GM23338 (cell line): ENCODE results near the gene CDC42EP2. TPM values are rescaled to one million over a fixed set of nuclear protein-coding genes. Genes with fewer than 3 reads are reported as not detected.

Experiments
- ATAC-seq: fragments of 200-7000 bp; cut with Tn5 transposase; 3 replicates; pipeline ENCODE4 v1.9.1; 2020
- DNase-seq: peaks from one replicate; pipeline ENCODE4 v3.0.0-alpha.2; 2015; ENCODE audit warnings: low spot score
- H2AFZ ChIP-seq: fragments of 200-600 bp; sonication (generic); 2 replicates; pipeline ENCODE4 v1.8.0; 2016; ENCODE audit warnings: antibody characterized with exemption, mild to moderate bottlenecking, moderate library complexity
- H3F3A ChIP-seq: fragments of 200-600 bp; sonication (generic); replicated peaks from 2 replicates; pipeline ENCODE4 v1.8.0; 2017; ENCODE audit warnings: antibody characterized with exemption, mixed run types, low read depth
- H3K27ac ChIP-seq: fragments of 200-600 bp; sonication (generic); 2 replicates; pipeline ENCODE4 v1.6.1; 2016; ENCODE audit warnings: low read depth
- H3K27me3 ChIP-seq: fragments of 200-600 bp; sonication (generic); 2 replicates; pipeline ENCODE4 v1.8.0; 2016; ENCODE audit warnings: mild to moderate bottlenecking, mixed run types, moderate library complexity; ENCODE audit not compliant: insufficient read depth
- H3K36me3 ChIP-seq: fragments of 200-600 bp; sonication (generic); 2 replicates; pipeline ENCODE4 v1.8.0; 2016; ENCODE audit warnings: mild to moderate bottlenecking; ENCODE audit not compliant: insufficient read depth
- H3K4me1 ChIP-seq: fragments of 200-600 bp; sonication (generic); 2 replicates; pipeline ENCODE4 v1.8.0; 2016; ENCODE audit warnings: mild to moderate bottlenecking, moderate library complexity; ENCODE audit not compliant: insufficient read depth
- H3K4me2 ChIP-seq: fragments of 200-600 bp; sonication (generic); 2 replicates; pipeline ENCODE4 v1.7.1; 2017; ENCODE audit warnings: mixed run types
- H3K4me3 ChIP-seq: fragments of 200-600 bp; sonication (generic); 2 replicates; pipeline ENCODE4 v1.6.1; 2016; ENCODE audit warnings: mixed run types
- H3K79me2 ChIP-seq: fragments of 200-600 bp; sonication (generic); replicated peaks from 2 replicates; pipeline ENCODE4 v1.8.0; 2017; ENCODE audit warnings: mild to moderate bottlenecking; ENCODE audit not compliant: insufficient read depth
- H3K9me2 ChIP-seq: fragments of 200-600 bp; sonication (generic); 2 replicates; pipeline ENCODE4 v1.8.0; 2017; ENCODE audit not compliant: insufficient read depth
- H4K20me1 ChIP-seq: fragments of 200-600 bp; sonication (generic); replicated peaks from 2 replicates; pipeline ENCODE4 v1.8.0; 2017; ENCODE audit warnings: mild to moderate bottlenecking; ENCODE audit not compliant: insufficient read depth
- H3K27ac Mint-ChIP-seq: 2 replicates; pipeline ENCODE4 v1.8.0; 2020; ENCODE audit warnings: inconsistent platforms, mild to moderate bottlenecking, moderate library complexity, mixed read lengths
- H3K27me3 Mint-ChIP-seq: 3 replicates; pipeline ENCODE4 v1.8.0; 2022; ENCODE audit warnings: low read depth, mild to moderate bottlenecking, moderate library complexity, mixed read lengths, inconsistent platforms; ENCODE audit not compliant: insufficient read depth, poor library complexity
- H3K36me3 Mint-ChIP-seq: 3 replicates; pipeline ENCODE4 v1.8.0; 2021; ENCODE audit warnings: low read depth, mild to moderate bottlenecking, inconsistent platforms, moderate library complexity, mixed read lengths
- H3K4me1 Mint-ChIP-seq: 3 replicates; pipeline ENCODE4 v1.8.0; 2020; ENCODE audit warnings: mild to moderate bottlenecking, inconsistent platforms, mixed read lengths
- H3K4me3 Mint-ChIP-seq: 3 replicates; pipeline ENCODE4 v1.8.0; 2021; ENCODE audit warnings: moderate library complexity, mild to moderate bottlenecking, inconsistent platforms, mixed read lengths
- H3K9me3 Mint-ChIP-seq: 3 replicates; pipeline ENCODE4 v1.8.0; 2020; ENCODE audit warnings: moderate library complexity, mild to moderate bottlenecking, inconsistent platforms, mixed read lengths
- CREB1 ChIP-seq: fragments of 250-450 bp; sonication (Bioruptor Pico); IDR thresholded peaks from 2 replicates; pipeline ENCODE4 v1.5.0; 2020; ENCODE audit warnings: low read depth, mild to moderate bottlenecking, moderate library complexity
- CTCF ChIP-seq, 2 experiments: fragments of 200-600 bp in 1 of 2; sonication (generic) in 1 of 2; conservative IDR thresholded peaks; 2 replicates each; pipeline versions ENCODE4 v1.5.1 to v1.6.1; 2016 to 2017; ENCODE audit warnings: antibody characterized with exemption in 2 of 2, low read depth in 2 of 2, mild to moderate bottlenecking in 2 of 2, moderate library complexity in 1 of 2
- ETS1 ChIP-seq: IDR thresholded peaks from 2 replicates; pipeline ENCODE4 v1.6.1; 2016; ENCODE audit warnings: antibody characterized with exemption
- EZH2 ChIP-seq: fragments of 200-600 bp; sonication (generic); IDR thresholded peaks from one replicate; pipeline ENCODE4 v1.8.0; 2017; ENCODE audit warnings: antibody characterized with exemption, mild to moderate bottlenecking, low read depth; ENCODE audit not compliant: unreplicated experiment
- EZH2phosphoT487 ChIP-seq: fragments of 200-600 bp; sonication (generic); IDR thresholded peaks from one replicate; pipeline ENCODE4 v1.8.1; 2018; ENCODE audit warnings: antibody characterized with exemption; ENCODE audit not compliant: unreplicated experiment
- JUNB ChIP-seq: IDR thresholded peaks from one replicate; pipeline ENCODE4 v1.6.1; 2016; ENCODE audit warnings: antibody characterized with exemption; ENCODE audit not compliant: unreplicated experiment
- NANOG ChIP-seq: IDR thresholded peaks from 2 replicates; pipeline ENCODE4 v1.6.1; 2016; ENCODE audit warnings: antibody characterized with exemption, borderline replicate concordance
- POLR2AphosphoS5 ChIP-seq: IDR thresholded peaks from 2 replicates; pipeline ENCODE4 v1.6.1; 2016; ENCODE audit warnings: antibody characterized with exemption, low read depth
- REST ChIP-seq: IDR thresholded peaks from one replicate; pipeline ENCODE4 v1.6.1; 2018; ENCODE audit warnings: antibody characterized with exemption; ENCODE audit not compliant: unreplicated experiment
- STAT1 ChIP-seq: IDR thresholded peaks from one replicate; pipeline ENCODE4 v1.6.1; 2016; ENCODE audit warnings: antibody characterized with exemption; ENCODE audit not compliant: unreplicated experiment
- ZNF114 ChIP-seq: fragments of 250-450 bp; sonication (Bioruptor Pico); IDR thresholded peaks from 2 replicates; pipeline ENCODE4 v1.5.0; 2020; ENCODE audit warnings: mild to moderate bottlenecking, moderate library complexity
- ZNF331 ChIP-seq: fragments of 250-450 bp; sonication (Bioruptor Pico); IDR thresholded peaks from 2 replicates; pipeline ENCODE4 v1.5.0; 2020; ENCODE audit warnings: low read depth, mild to moderate bottlenecking, moderate library complexity
- ZNF462 ChIP-seq: fragments of 250-450 bp; sonication (Bioruptor Pico); IDR thresholded peaks from 2 replicates; pipeline ENCODE4 v1.5.0; 2020; ENCODE audit warnings: mild to moderate bottlenecking, moderate library complexity
- polyA plus RNA-seq: library from polyadenylated mRNA; unstranded; fragments of >200 nt; fragmentation: Nextera tagmentation; extraction: Ambion mirVana; gene quantifications from 2 replicates; pipeline ENCODE4 v1.2.1, GENCODE V29; 2016
- total RNA-seq: library from RNA; depleted of rRNA; stranded (reverse); fragments of >200 nt; shearing (Covaris generic); gene quantifications from 2 replicates; pipeline ENCODE4 v1.2.3, GENCODE V29; 2014

Gene CDC42EP2
- total and polyA plus RNA-seq, 2 experiments from 2014 or later, result 18.2 to 19.0 TPM

GRCh38 chr11:65305501-65306268 lies 9.0 kb upstream of the CDC42EP2 start:
- H3K4me3 Mint-ChIP-seq, result no peak overlapping the region
- H3K4me1 Mint-ChIP-seq, result peaks cover 17% of the 10 kb centered on the region
- DNase-seq (no peak), ATAC-seq (no peak)
- Histone ChIP-seq H3K36me3 (no peaks in the 10 kb centered on the region), H3K4me1 (peaks cover 14% of the 10 kb centered on the region), H3F3A (0 out of 2 replicates have a peak, but pooled peaks cover 2% of the 10 kb centered on the region), H3K9me2 (no peaks in the 10 kb centered on the region), H2AFZ (no peak overlapping the region), H3K27ac (no peak overlapping the region), H4K20me1 (no peaks in the 10 kb centered on the region; the same call in 1 of the 2 replicates), H3K4me2 (no peak overlapping the region), H3K27me3 (no peaks in the 10 kb centered on the region), H3K4me3 (no peak overlapping the region), H3K79me2 (no peaks in the 10 kb centered on the region)
- H3K9me3 Mint-ChIP-seq, result no peaks in the 10 kb centered on the region; the same call in 2 of the 3 replicates
- no peak for TF ChIP-seq EZH2phosphoT487
- no peak for TF ChIP-seq ZNF462 (CRISPR knock-in tag)
- no peak for TF ChIP-seq ETS1
- TF ChIP-seq NANOG, result no peak
- no peak for TF ChIP-seq EZH2
- TF ChIP-seq REST, result no peak
- no peak for TF ChIP-seq STAT1
- no peak; the same call in 1 of the 2 replicates for TF ChIP-seq POLR2AphosphoS5
- no peak for TF ChIP-seq CTCF (conservative IDR thresholded peaks at IDR 0.05; ENCODE audit: low read depth in 2 of 2)
- no peak for TF ChIP-seq ZNF114
- no peak for TF ChIP-seq CREB1
- no peak for TF ChIP-seq ZNF331 (CRISPR knock-in tag)
- TF ChIP-seq JUNB, result no peak
- no peak overlapping the region for H3K27ac Mint-ChIP-seq
- H3K36me3 Mint-ChIP-seq, result peaks cover 11% of the 10 kb centered on the region
- peaks cover 23% of the 10 kb centered on the region for H3K27me3 Mint-ChIP-seq
